GM18526 (cell line): ENCODE measurements around the gene KHDRBS1.

Source experiments
- POLR2A ChIP-seq: IDR thresholded peaks from 3 replicates; pipeline ENCODE4 v1.6.1; 2011; ENCODE audit not compliant: insufficient read length; ENCODE audit errors: extremely low read depth

The KHDRBS1 gene

DNA sequence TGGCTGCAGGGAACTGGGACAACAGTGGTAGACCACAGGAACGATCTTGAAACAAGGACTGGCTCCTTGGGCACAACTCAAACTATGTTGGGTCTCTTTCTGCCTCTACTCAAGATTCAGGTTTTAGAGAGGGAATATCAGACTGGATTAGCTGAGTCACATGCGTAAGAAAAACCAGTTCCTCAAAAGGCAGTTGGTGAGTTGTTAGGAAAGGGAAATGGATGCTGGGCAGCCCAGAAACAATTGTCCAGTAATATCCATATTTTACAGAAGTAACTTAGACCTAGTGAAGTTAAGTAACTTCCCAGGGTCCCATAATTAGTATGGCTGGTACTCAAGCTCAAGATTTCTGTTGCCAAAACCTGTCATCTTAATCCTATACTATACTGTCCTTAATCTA lies 32.1 kb downstream of the KHDRBS1 start:
- TF ChIP-seq POLR2A = no peak

DNA sequence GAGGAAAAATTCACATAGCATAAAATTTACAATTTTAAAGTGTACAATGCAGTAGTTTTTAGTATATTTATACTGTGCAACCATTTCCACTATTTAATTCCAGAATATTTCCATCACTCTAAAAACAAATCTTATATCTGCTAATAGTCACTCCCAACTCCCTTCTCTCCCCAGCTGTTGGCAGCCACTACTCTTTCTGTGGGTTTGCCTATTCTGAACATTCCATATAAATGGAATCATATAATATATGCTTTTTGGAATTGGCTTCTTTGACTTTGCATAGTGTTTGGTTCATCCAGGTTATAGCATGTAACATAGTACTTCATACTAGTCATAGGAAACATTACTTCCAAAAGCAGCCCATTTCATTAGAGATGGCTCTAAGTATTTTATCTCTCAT lies 34.0 kb downstream of the KHDRBS1 start:
- no peak for TF ChIP-seq POLR2A

DNA sequence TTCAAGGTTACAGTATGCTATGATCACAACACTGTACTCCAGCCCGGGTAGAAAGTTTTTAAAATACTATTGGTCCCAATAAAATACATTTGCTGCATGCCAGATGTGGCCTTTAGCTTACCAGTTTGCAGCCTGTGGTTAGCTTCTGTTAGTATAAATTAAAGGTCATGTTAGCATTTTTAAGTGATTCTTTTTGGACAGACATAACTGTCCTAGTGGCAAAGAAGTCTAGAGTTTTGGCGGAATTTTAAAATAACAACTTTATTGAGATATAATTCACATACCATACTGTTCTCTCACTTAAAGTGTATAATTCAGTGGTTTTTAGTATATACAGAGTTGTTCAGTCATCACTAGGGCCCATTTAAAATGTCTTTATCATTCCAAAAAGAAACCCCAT lies 34.8 kb downstream of the KHDRBS1 start:
- TF ChIP-seq POLR2A = no peak

DNA sequence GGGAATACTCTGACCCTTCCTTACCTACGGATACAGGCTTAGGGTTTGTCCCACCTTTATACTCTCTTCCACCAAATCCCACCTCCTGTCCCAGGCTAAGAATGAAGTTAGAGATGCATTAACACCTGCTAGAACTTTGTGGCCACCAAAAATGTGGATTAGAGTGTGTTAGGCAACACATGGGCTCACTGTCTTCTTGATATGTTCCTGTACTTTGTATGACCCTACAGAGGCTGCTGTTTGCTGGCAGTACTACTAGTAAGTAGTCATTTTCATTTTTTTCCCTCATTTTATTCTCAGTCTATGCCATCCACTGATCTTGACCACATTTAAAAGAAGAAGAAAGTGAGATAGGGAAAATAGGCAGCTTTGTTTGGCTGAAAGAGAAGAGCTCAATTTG lies 38.0 kb downstream of the KHDRBS1 start:
- no peak for TF ChIP-seq POLR2A

DNA sequence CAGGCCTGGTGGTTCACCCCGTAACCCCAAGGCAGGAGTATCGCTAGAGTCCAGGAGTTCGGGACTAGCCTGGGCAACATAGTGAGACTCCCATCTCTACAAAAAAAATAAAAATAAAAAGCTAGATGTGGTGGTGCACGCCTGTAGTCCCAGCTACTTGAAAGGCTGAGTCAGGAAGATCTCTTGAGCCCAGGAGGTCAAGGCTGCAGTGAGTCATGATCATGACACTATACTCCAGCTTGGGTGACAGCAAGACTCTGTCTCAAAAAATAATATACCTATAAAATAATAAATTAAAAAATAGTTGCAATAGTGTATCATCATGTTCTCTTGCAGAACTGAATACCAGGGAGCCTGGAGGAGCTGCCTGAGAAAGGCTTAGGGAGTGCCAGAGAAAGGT lies 39.2 kb downstream of the KHDRBS1 start:
- no peak for TF ChIP-seq POLR2A

DNA sequence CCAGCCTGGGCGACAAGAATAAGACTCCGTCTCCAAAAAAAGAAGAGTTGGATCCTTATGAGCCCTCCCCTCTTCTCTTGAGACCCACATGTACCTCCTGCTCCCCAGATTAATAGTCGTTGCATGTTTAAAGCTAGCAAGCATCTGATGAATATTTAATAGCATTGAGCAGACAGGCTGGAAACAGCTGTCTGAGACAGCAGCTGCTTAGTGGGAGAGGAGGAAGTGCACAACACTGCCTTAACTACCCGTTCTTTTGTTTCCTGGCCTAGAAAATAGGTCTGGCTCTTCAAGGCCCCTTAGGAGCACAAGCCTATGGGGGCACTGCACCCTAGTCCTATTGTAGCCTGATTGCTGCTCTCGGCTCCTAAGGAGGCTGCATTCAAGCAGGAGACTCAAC lies 41.7 kb downstream of the KHDRBS1 start:
- TF ChIP-seq POLR2A = no peak

DNA sequence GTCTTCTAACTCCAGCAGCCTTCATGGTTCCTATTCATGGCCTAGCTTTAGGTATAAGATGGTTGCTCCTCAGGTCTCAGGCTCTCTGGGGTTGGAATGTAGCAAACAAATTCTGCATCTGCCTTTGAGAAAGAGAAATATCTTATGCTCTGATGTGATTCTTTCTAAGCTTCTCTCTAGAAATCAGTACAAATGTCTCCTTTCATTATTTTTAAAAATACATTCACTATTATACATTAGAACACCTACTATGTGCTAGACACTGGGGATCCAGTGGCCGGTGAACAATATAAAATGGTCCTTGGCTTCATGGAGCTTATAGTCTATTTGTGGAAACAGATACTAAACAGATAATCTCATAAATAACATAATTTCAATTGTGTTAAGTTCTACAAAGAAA lies 42.9 kb downstream of the KHDRBS1 start:
- TF ChIP-seq POLR2A = no peak

DNA sequence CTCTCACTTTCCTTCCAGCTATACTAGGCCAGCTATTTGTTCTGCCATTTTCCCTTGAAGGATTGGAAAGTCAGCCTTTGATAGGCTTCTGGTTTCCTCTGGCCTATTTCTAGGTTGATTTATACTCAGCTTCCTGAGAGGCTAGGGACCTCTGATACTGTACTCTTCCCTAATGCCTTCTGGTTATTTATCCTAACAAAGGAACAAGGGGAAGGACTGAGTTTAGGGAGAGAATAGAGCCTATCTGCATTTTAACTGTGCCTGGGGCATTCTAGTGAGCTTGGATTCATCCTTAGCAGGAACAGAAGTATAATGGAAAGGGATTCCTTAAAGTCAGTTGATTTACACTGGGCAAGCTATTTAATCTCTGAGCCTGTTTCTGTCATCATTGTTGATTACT lies 47.2 kb downstream of the KHDRBS1 start:
- TF ChIP-seq POLR2A = no peak

DNA sequence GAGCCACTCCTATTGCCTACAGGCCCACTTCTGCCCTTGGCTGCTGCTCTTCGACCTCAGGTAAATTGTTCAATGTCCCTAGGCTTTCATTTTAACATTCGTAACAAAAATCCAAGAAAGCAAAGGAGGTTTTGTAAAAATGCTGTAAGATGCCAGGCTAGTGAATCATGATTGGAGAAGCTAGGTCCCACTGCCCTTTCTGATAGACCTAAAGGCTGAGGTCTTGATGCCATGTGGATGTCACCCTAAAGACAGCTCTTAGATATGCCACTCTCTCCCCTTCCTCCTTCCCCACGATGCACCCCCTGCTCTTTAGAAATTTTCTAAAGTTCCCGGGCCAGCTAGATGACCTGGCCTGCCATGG lies 49.2 kb downstream of the KHDRBS1 start:
- TF ChIP-seq POLR2A = no peak

DNA sequence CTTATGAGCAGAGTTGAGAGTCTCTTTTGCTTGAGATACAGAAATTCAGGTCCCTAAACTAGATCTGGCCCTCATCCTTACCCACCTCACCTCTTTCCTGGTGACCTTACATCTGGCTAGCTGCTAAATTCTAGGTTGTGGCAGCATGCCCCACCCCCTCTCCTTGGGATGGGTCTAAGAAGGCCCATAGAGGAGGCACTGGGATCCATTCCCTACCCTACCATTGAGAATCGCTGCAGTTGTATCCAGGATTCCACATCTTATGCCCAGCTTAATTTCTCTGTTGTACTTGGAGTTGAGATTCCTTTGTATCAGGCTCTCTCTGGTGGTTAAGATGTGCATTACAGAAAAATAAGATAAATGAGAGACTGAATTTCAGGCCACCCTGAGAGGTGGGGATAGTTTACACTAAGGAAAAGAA lies 49.6 kb downstream of the KHDRBS1 start:
- TF ChIP-seq POLR2A = no peak

DNA sequence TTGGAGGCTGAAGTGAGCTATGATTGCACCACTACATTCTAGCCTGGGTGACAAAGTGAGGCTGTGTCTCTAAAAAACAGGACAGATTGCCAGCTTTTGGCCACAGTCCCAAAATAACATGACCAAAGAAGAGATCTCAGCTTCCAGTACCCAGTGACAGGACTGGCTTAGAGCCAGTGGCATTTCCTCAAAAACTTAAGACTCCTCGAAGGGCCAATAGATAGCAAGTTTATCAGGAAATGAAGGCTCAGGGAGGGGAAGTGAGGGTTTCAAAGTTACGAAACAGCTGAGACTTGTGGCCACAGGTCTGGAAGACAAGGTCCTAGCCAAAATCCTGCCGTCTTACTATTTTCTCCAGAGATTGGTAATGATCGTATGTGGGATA lies 52.8 kb downstream of the KHDRBS1 start:
- no peak for TF ChIP-seq POLR2A

DNA sequence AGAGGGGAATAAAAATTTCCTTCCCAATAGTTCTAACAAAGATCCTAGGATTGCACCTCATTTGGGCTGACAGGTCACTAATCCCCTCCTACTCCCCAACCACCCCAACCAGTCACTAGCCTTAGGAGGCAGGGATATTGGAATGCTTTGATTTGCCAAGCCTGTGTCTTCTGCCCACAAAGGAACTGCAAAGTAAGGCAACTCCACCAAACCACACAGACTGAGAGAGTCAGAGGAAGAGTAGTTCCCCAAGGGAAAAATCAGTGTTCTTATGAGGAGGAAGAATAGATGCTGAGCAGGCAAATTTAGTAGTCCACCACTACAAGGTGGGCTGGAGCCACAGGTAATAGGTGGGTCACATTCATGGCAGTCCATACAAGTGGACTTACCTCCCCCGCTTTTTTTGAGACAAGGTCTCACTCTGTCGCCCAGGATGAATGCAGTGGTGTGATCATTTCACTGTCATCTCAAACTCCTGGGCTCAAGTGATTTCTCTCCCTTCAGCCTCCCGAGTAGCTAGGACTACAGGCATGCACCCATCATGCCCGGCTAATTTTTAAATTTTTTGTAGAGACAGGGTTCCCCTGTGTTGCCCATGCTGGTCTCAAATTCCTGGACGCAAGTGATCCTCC lies 55.4 kb downstream of the KHDRBS1 start:
- no peak for TF ChIP-seq POLR2A

DNA sequence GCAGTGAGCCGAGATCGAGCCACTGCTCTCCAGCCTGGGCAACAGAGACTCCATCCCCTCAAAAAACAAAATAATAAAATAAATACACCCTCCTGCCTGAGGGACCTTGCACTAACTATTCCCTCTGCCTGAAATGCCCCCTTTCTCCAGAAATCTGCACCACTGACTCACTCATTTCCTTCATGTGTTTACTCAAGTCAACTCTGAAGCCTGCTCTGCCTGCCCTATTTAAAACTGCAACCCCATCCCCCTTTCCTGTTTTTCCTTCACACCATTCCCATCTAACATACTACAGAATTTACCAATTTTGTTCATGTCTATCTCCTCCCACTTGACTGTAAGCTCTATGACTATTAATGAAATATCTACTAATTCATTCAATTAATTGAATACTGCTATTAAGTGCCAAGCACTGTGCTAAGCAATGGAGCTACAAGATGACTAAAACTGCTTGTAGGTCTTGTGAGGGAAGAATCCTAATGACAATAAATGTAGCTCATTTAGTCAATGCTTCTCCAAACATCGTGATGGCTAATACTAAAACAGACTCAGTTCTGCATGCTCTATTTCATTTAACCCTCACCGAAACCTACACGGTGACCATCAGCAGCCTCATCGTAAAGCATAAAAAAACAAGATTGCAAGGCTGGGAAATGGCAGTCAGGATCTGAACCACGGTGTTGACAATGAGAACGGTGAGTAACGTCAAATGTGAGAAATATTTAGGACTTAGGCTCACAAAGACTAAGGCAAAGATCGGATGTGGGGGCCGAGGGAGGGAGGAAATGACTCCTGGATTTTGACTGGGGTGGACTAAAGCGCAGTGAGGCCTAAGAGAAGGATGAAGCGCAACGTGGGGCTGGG lies 58.3 kb downstream of the KHDRBS1 start:
- TF ChIP-seq POLR2A = no peak

DNA sequence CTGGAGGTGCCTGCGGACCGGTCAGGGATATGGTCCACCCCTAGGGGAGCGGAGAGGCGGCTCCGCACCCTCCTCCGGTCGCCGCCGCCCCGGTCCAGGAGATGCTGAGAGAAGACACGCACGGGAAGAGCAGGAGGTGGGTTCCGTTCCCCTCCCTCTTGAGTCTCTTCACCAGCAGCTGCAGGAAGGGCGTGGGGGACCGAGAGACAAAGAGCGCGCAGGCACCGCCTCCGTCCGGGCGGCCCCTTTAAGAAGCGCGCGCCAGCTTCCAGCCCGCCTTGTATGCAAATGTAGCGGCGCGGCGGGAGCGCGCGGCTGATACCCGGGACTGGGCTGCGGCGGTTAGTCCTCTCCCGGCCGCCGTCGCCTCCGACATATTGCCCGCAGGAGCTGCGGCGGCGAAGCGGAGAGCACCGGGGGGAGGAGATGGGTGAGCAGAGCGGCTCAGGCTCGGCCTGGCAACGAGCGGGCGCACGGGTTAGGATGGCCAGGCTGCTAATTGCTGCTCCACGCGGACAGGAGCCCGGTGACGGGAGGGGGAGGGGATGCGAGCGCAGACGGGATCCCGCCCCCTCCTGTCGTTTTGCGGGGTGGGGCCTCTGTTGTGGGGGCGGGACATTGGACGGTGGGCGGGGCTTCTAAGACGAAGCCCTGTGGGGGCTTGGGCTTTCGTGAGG lies 59.1 kb downstream of the KHDRBS1 start, which contains the start of gene TMEM39B:
Gene TMEM39B, plus strand, starts transcription at position 318 of the 677 bp plus-strand sequence. Its CDS starts 109 bp downstream, at position 427.
- TF ChIP-seq POLR2A = peak; percentile 84

DNA sequence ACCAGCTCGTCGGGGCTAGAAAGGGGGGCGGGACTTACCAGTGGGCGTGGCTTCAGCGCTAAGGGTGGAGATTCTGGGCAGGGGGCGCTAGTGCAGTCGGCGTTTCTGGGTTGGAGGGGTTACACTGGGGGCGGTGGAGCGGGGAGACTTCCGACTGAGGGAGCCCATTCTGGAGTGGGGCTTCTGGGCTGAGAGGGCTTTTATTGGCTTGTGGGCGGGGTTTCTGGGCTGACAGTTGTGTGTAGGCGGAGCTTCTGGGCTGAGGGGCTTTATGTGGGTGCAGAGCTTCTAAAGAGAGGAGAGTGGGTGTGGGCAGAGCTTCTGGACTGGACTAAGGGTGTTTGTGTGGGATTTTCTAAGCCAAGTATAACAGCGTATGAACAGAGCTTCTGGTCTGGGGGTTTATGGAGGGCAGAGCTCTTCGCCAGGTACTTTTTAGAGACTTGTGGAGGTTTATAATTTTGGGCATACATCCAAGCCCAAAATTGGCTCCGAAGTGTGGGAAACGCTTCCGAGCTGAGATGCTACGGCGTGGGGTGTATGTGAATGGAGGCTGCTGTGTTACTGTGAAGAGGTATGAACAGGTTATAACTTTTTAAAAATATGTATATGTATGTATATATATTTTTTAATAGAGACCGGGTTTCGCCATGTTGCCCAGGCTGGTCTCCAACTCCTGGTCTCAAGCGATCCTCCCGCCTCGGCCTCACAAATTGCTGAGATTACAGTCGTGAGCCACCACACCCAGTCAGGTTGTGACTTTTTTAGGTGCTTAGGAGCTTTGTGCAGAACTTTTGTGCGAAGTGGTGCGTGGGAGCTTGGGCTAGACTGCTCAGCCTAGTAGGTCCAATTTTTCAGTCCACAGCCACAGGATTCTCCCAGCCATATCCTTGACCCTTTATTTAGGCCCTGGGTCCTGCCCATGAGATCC lies 59.9 kb downstream of the KHDRBS1 start:
- no peak for TF ChIP-seq POLR2A
